ENCODE results near the gene ZBTB39.
"Not testable (repeated sequence)": the region's sequence is repeated elsewhere in the genome, so short reads cannot be mapped to it uniquely, and the experiment has no call there.

Gene ZBTB39, protein sequence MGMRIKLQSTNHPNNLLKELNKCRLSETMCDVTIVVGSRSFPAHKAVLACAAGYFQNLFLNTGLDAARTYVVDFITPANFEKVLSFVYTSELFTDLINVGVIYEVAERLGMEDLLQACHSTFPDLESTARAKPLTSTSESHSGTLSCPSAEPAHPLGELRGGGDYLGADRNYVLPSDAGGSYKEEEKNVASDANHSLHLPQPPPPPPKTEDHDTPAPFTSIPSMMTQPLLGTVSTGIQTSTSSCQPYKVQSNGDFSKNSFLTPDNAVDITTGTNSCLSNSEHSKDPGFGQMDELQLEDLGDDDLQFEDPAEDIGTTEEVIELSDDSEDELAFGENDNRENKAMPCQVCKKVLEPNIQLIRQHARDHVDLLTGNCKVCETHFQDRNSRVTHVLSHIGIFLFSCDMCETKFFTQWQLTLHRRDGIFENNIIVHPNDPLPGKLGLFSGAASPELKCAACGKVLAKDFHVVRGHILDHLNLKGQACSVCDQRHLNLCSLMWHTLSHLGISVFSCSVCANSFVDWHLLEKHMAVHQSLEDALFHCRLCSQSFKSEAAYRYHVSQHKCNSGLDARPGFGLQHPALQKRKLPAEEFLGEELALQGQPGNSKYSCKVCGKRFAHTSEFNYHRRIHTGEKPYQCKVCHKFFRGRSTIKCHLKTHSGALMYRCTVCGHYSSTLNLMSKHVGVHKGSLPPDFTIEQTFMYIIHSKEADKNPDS

DNA sequence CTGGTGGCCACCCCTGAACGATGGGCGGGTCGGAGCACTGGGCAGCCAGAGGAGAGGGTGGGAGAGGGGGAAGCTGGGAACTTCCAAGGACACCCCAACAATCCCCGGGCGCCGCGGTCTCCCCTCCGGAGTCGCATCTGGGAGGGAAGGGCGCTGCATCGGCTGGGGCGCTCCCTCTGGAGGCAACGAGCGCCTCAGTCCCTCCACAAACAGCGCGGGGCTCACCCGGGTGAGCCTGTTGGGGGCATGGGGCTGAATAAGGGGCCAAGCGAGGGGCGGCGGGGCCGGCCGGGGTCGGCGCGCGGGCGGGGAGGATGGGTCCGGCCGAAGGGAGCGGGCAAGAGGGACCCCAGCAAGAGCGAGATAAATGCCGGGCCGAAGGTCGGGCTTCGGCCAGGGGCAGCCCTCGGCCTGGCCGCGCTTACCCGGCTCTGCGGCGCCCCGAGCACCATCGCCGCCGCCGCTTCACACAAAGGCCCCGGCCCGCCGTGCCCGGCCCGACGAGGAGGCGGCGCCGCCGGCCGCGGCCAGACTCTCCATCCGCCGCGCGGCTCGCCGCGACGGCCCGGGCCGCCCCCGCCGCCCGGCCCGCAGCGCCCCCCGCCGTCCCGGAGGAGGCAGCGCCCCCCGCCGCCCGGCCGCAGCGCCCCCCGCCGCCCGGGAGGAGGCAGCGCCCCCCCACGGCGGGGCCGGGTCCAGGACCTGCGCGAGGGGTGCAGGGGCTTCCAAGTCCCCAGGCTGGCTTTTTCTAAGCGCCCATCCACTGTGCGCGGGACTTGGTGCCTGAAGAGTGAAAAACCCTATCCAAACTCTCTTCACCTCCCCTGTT, at the start of gene ZBTB39:
ZBTB39 (minus strand) TSS at position 567 of the 829 bp plus-strand sequence. CDS start 1,629 bp downstream, outside the sequence.
- DNase-seq (ENCODE audit: extremely low spot score, insufficient read length, low read depth), result peak; percentile 73
- no peak for FAIRE-seq

- FAIRE-seq (no peak), DNase-seq (ENCODE audit: extremely low spot score, insufficient read length, low read depth) (no peak)
Measured at GRCh38 chr12:57055824-57056223, 49.5 kb upstream of the ZBTB39 start.

GRCh38 chr12:57053901-57054300, 47.6 kb upstream of the ZBTB39 start:
- FAIRE-seq; DNase-seq (ENCODE audit: extremely low spot score, insufficient read length, low read depth): not testable (repeated sequence)

GRCh38 chr12:57053146-57053545, 46.8 kb upstream of the ZBTB39 start:
- FAIRE-seq; DNase-seq (ENCODE audit: extremely low spot score, insufficient read length, low read depth): not testable (repeated sequence)

DNA sequence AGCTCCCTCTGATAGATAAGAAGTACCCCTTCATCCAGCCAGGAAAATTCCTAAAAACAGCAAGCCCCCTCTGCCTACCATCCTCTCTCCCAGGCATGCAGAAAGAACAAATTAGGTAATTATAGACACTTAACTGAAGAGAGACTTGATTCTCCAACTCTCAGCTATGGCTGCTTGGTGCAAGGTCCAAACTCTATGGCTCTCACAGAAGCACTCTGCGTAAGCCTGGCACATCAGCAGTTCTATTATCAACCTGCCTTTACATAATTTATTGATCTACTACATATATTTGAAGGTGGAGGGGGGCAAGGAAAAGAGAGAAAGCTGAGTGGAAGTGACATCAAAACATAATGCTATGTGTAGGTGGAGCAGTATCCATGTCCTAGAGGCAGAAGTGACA, 44.7 kb upstream of the ZBTB39 start:
- FAIRE-seq (no peak), DNase-seq (ENCODE audit: extremely low spot score, insufficient read length, low read depth) (no peak)

GRCh38 chr12:57049890-57050289, 43.5 kb upstream of the ZBTB39 start, which contains the start of gene MYO1A:
Gene MYO1A, minus strand, starts transcription at chr12:57050129. Its CDS starts 1,806 bp downstream, at chr12:57048323.
- no peak for DNase-seq (ENCODE audit: extremely low spot score, insufficient read length, low read depth)
- no peak for FAIRE-seq

DNA sequence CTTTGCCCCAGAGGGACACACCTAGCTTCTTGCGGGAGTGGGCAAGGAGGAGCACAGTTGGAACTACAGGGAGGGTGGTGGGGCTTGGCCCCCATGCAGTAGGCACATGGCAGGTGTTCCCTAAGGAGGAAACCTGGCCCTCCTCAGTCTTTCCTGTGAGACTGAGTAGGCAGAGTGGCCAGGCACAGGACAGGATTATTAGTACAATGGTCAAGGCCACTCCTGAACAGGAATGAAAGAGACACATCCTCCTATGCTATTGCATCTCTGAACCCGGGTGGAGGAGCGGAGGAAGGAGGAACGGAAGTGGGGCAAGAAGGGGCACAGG, 42.7 kb upstream of the ZBTB39 start:
- no peak for FAIRE-seq

DNA sequence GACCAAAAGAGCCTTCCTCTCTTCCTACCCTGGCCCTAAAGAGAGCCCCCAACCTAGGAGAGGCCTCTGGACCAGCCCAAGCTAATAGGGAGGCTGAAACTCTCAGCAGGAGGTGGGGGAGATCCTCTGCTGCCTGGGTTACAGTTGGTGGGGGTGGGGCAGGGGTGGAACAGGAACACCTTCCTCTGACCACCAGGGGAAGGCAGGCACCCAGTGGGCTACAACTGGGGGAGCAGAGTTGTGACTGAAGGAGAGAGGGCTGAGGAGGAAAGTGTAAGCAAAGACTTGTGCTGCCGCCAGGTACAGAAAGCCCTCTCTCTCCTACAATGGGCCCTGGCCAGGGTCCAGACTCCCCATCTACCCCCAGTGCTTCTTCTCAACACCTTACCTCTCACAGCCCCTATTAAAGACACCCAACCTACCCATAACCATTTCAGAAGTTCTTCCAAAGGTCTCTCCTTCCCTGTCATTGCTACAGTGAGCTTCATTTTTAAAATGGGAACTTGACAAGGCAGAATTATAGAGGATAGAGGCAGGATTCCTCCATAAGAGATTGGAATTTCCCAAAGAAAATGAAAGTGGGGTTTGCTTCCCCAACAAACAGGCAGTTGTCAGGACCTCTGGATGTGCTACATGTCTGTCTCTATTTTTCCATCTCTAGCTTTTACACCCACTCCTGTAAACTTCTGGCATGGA, 42.2 kb upstream of the ZBTB39 start:
- no peak for FAIRE-seq
- no peak for DNase-seq (ENCODE audit: extremely low spot score, insufficient read length, low read depth)

More for the DNA sequence above, 42.7 kb upstream of the ZBTB39 start:
- DNase-seq (ENCODE audit: extremely low spot score, insufficient read length, low read depth), result no peak

GRCh38 chr12:57047981-57048380, 41.6 kb upstream of the ZBTB39 start:
- no peak for DNase-seq (ENCODE audit: extremely low spot score, insufficient read length, low read depth)
- FAIRE-seq, result no peak

DNA sequence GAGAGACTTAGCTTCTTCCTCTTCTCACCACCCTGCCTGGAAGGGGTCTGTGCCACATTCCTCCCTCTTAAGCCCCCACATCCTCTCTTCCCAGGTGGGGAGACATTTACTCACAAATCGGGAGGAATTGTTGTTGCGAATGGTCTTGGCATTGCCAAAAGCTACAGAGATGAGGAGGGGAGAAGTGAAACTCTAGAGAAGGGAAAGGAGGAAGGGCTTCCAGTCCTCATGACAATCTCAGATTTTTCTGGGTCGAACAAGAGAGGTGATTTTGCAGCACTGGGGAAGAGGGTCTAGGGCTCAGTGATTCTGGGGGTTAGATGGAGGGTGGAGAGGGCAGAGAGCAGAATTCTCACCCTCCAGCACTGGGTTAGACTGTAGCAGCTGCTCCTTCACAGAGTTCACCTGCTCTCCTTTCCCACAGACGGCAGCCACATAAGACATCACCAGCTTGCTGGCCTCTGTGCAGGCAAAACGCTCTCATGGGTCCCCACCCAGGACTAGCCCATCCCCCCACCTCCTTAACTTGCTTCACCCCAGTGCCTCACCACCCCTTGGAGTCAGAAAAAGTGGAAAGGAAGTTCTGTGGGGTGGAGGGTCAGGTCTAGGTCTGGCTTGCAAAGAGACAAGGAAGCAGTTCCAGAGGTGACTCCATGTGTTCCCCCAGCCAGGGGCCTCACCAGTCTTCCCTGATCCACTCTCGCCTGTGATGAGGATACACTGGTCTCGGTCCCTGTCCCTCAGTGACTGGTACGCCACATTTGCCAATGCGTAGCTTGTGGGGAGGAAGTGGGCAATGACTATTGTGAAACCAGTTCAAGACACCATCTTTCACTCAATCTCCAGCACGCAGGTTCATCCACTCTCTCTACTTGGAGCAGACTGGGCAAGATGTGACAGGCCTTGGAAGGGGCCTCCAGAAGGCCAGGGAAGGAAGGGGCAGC, 40.9 kb upstream of the ZBTB39 start:
- FAIRE-seq (peak; percentile 80), DNase-seq (ENCODE audit: extremely low spot score, insufficient read length, low read depth) (no peak)

- DNase-seq (ENCODE audit: extremely low spot score, insufficient read length, low read depth), result no peak
- no peak for FAIRE-seq
Measured at GRCh38 chr12:57046086-57046791, 39.9 kb upstream of the ZBTB39 start.

GRCh38 chr12:57044889-57045288, 38.5 kb upstream of the ZBTB39 start:
- FAIRE-seq (no peak), DNase-seq (ENCODE audit: extremely low spot score, insufficient read length, low read depth) (no peak)

GRCh38 chr12:57044468-57044867, 38.1 kb upstream of the ZBTB39 start:
- DNase-seq (ENCODE audit: extremely low spot score, insufficient read length, low read depth), result no peak
- FAIRE-seq, result no peak

GRCh38 chr12:57042695-57043094, 36.3 kb upstream of the ZBTB39 start:
- FAIRE-seq (no peak), DNase-seq (ENCODE audit: extremely low spot score, insufficient read length, low read depth) (no peak)

GRCh38 chr12:57040750-57041149, 34.4 kb upstream of the ZBTB39 start:
- no peak for FAIRE-seq

DNA sequence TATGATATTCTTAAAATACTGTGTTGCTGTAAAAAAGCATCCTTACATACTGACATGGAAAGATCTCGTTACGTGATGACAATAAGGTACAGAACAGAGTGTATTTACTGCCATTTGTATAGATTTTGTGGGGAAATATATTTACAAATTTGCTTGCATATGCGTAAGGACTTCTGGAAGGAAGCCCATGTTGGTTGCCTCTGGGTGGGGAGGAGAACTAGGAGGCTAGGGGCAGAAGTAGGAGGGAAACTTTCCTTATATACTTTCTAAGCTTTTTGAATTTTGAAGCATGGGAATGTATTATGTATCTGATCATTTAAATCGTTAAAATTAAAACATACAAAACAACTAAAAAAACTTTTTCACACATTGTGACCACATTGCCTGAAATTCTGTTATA, 33.9 kb upstream of the ZBTB39 start:
- DNase-seq (ENCODE audit: extremely low spot score, insufficient read length, low read depth), result no peak
- no peak for FAIRE-seq

More at GRCh38 chr12:57040750-57041149, 34.4 kb upstream of the ZBTB39 start:
- DNase-seq (ENCODE audit: extremely low spot score, insufficient read length, low read depth), result no peak

DNA sequence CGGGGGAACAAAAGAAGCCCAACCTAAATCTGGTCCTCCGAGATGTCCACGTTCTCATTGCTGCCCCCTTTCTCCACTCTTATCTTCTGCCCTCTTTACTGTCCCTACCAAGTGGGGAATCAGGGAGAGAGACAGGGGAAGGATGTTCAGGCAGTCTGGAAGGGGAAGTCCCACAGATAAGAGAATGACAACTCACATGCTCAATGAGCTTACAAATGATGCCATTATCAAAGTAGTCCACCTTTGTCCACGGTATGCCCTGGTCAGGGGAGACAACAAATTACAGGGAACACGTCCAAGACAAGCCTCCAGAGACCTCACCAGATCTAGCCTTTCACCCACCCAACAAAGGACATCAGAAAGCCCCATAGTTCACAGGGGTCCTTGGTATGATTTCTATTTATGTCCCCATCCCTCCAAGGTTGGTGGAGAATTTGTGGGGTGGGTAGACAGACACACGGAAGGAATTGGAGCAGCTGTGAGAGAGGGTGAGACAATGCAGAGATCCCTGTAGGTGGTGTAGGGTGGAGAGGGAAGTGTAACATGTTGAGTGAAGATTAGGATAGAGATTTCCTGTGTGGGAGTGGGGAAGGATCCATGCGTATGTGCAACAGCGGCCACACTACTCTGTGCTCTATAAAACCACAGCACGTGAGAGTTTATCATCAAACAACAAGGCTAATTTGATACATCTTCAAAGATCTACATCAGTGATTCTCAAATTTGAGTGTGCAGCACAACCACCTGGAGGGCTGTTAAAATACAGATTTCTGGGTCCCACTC, 32.9 kb upstream of the ZBTB39 start:
- no peak for FAIRE-seq
- DNase-seq (ENCODE audit: extremely low spot score, insufficient read length, low read depth), result no peak
